Bone marrow (tissue), 2 donors: ENCODE data around the gene ZNF19.
"Not testable (repeated sequence)": the region's sequence is repeated elsewhere in the genome, so short reads cannot be mapped to it uniquely, and the experiment has no call there.

Experiments used
- DNase-seq, 2 donors: peaks; one replicate each; lab custom pipeline; 2025; lab: John Stamatoyannopoulos, UW

ZNF19 gene

DNA sequence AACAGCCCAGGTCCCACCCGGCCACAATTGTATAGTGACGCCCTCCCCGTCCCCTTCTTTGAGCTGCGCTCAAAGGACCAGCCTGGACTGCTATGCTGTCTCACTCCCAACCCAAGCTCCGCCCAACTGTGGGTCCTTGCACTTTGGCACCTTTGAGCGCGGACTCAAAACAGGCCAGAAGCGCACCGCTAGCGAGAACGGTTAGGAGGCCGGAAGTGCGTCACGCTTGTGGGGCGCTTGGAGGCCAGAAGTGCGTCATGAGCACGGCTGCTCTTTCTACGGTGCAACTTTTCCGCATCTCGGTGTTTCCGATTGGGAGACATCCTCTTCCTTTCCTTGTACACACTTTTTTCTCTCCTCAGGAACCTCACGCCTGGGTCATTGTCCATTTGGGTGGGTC lies at the start of gene ZNF19:
TSS of gene ZNF19 (minus strand) at position 203 of the 400 bp plus-strand sequence. CDS start 7,210 bp downstream, outside the sequence.
- no peak for DNase-seq

DNA sequence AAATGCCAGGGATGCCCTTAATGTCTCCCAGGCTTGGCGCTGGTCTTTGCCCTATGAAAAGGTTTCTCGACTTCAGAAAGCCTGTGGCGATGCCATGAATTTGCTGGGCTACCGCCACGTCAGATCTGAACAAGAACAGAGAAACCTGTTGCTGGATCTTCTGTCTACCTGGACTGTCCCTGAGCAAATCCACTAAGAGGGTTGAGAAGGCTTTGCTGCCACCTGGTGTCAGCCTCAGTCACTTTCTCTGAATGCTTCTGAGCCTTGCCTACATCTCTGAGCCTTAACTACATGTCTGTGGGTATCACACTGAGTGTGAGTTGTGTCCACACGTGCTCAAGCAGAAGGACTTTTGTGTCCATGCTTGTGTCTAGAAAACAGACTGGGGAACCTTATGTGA lies 48.5 kb upstream of the ZNF19 start:
- no peak for DNase-seq

DNA sequence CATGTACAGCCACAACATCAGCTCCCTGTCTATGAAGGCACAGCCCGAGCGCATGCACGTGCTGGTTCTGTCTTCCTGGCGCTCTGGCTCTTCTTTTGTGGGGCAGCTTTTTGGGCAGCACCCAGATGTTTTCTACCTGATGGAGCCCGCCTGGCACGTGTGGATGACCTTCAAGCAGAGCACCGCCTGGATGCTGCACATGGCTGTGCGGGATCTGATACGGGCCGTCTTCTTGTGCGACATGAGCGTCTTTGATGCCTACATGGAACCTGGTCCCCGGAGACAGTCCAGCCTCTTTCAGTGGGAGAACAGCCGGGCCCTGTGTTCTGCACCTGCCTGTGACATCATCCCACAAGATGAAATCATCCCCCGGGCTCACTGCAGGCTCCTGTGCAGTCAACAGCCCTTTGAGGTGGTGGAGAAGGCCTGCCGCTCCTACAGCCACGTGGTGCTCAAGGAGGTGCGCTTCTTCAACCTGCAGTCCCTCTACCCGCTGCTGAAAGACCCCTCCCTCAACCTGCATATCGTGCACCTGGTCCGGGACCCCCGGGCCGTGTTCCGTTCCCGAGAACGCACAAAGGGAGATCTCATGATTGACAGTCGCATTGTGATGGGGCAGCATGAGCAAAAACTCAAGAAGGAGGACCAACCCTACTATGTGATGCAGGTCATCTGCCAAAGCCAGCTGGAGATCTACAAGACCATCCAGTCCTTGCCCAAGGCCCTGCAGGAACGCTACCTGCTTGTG lies 47.8 kb upstream of the ZNF19 start:
- no peak for DNase-seq

DNA sequence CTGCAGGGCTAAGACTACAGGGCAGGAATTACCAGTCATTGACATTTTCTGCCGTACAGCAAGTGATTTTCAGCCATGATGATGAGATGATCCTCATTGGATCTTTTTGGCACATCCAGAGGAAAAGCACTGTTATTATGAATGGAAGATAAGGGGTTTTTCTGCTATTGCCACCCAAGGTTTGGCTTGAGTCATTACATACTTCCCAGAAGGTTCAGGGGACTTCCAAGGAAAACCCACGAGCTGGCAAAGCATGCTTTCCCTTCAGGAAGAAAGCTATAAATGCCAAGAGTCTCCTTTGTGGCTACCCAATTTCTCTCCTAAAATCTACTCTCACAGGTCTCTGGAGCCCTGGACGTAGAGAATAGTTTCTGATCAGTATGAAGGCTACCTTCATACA lies 43.2 kb upstream of the ZNF19 start:
- no peak for DNase-seq

DNA sequence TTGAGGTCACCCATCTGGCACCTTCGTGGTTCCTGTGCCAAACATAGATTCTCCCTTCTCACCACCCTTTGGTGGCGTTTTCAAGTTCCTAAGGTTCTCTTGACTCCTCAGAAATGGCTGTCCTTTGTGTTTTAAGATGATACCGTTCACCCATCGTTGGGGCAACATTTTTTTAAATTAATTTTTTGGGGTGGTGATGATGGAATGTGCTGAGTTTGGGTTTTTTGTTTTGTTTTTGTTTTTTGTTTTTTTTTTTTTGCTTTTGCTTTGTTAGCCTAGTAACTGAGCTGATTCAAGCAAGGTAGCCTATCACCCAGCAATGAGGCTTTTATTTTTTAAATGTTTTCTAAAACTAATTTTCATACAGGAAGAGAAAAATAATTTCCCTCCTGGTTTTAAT lies 39.7 kb upstream of the ZNF19 start:
- DNase-seq = no peak

DNA sequence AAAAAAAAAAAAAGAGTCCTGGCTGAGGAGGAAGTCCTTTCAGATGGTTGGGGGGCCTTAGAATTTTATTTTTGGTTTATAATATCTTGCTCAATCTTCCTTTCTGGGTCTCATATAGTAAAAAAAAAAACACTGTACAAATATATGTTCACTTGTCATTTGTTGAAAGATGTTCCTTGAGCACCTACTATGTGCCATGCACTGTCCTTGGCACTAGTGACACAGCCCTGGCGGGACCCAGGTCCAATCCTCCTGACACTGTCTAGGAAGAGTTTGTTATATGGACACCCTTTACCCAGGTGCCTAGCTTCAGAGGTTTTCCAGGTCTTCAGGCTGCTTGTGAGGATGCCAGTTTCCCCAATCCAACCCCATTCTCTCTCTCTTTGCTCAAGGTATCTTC lies 39.1 kb upstream of the ZNF19 start:
- no peak for DNase-seq

DNA sequence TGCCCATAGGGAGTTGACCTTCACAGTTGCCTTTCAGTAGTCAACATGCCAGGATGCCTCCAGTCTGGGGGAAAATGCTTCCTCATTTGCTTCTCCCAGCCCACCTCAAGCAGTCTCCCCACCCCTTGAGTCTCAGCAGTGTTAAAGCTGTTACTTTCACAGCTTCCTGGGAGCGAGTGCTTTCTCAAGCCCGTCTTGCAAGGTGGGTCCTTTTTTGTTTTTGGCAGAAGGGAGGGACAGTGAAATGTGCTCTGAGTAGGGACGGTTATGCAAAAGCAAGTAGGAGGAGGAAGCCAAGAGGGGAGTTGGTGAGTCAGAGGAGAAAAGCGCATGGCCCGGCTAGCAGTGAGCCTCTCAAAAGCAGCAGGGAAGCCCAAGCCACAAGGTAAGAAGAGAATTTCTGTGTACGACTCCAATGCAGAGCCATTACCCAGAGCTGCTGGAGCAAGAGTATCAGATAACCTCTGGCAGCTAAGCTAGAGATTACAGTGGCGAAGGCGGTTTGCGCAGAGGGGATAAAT lies 37.0 kb upstream of the ZNF19 start, which contains the start of gene CHST4:
TSS of gene CHST4 (plus strand) at position 316 of the 521 bp plus-strand sequence. CDS start 10,252 bp downstream, outside the sequence.
- DNase-seq = no peak

DNA sequence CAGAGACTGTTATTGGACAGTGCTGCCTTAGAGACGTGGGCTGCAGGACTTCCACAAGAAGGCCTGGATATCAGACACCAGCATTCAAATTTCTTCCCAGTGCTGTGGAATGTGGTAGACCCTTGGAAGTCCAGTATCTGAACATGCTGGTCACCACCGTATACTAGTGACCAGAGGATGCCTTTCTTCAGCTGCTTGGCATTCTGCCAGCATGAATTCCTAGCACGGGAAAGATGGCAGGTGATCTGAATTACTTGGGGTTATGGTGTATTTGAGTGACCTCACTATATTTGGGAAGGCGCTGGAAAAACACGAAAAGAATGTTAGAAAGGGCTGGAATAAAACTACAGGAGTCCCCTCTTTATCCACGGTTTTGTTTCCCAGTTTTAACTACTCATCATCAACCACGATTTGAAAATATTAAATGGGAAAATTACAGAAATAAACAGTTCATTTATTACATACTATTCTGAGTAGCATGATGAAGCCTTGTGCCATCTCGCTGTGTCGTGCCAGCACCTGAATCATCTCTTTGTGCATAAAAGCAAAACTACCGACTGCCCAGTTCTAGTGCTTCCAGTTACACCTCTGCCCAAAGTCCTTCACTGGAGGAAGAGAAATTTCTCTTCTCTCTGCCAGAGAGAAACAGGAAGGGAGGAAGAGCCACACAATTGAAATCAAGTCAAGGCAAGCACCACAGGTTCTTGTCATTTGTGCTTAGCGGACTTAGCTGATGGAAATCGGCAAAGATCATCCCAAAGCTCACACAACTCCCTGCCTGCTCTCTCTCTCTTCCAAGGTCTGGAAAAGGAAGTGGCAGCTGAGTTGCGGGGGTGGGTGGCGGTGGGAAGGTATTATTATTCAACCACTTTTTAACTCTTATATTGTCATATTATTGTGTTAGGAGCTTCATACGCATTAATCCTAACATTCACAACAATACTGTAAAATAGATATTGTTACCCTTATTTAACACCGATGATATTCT lies 35.7 kb upstream of the ZNF19 start:
- no peak for DNase-seq

DNA sequence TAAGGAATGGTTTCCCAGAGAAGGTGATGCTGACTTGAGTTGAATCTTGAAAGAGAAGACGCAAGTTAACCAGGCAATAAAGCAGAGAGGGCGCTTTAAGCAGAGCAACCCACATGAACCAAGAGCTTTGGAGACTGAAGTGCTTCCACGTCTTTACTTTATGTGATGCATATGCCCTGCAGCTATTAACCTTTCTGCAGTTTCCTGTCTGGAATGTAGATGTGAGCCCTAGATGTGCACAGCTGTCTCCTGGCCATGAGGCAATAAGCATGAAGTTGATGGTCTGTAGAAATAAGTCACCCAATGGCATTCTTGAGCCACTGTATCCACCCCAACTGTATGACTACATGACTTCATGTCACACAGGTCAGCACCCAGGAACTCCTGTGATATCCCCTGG lies 31.4 kb upstream of the ZNF19 start:
- no peak for DNase-seq

DNA sequence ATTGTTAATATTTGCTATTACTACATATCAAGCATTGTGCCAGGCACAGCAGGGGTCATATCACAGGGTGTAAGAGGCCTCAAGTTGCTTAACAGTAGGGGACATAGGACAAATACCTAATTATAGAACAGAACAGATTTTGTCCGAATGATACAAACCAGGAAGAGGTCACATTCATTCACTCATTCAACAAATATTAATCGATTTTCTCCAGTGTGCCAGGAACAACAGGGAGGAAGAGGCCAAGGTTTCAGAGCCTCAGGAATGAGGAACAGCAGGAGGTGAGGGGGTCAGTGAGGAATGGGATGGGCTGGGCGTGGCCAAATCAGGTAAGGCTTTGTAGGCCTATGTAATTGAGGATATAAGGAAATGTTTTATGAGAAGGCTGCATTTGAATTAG lies 25.9 kb upstream of the ZNF19 start:
- DNase-seq = no peak

DNA sequence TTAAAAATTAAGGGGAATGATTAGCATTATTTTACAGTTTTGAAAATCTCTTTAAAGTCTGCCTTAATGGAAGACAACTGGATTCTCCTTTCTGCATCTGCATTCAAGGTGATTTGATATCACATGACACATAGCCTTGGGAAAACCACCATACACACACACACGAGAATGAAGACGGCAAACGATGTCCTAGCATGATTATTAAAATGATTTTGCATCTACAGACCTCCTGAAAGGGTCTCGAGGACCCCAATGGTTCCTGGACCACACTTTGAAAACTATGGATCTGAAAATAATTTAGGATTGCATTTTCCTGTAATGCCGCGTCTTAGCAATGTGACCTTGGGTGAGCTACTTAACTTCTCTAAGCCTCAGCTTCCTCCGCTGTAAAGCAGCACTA lies 25.4 kb upstream of the ZNF19 start:
- DNase-seq = no peak

DNA sequence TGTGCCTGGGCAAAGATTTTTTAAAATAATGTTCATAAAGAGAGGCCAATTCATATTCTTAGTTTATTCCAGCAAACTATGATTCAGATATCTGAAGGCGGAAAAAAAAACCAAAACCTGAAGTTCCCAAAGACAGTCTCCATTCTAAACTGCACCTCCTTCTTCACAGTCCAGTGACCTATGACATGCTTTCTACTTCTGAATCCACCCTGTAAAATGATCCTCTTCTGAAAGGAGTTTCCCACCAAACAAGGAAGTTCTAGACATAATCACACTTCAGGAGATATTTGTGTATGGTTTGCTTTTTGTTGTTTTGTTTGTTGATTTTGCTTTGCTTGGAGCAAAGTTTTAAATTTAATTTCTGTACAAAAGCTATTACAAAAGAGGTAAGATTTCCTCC lies 24.2 kb upstream of the ZNF19 start:
- no peak for DNase-seq

DNA sequence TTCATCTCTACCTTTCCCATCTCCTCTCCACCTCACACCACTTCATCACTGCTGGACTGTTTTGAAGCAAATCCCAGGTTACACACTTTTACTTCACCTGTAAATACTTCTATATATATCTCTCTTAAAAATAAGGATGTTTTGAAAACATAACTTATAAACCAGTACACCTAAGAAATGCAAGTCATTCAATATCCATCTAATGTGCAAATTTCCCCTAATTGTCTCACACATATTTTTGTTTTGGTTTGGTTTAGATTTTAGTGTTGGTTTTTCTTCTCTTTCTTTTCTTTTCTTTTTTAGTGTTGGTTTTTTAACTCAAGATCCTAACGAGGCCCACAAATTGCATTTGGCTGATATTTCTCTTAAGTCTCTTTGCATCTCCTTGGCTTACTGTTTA lies 17.9 kb upstream of the ZNF19 start:
- DNase-seq = no peak

DNA sequence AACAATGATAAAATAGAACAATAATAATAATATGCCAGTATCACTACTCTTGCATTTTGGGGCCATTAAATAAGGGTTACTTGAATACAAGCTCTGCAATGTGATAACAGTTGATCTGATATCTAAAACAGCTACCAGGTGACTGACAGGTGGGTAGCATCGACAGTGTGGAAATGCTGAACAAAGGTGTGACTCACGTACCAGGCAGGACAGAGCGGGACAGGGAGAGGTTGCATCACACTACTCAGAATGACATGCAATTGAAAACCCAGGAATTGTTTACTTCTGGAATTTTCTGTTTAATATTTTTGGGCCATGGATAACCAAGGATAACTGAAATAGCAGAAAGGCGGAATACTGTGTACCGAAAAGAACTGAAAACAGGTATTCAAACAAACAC lies 15.8 kb upstream of the ZNF19 start:
- DNase-seq = no peak

DNA sequence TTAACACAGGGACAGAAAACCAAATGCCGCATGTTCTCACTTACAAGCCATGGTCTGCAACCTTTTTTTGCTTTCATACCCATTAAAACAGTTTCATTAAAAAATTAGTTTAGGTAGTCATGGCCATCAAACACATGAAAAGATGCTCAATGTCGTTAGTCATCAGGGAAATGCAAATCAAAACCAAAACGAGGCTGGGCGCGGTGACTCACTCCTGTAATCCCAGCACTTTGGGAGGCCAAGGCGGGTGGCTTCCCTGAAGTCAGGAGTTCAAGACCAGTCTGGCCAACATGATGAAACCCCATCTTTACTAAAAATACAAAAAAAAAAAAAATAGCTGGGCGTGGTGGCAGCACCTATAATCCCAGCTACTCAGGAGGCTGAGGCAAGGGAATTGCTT lies 14.9 kb upstream of the ZNF19 start:
- not testable (repeated sequence) for DNase-seq

DNA sequence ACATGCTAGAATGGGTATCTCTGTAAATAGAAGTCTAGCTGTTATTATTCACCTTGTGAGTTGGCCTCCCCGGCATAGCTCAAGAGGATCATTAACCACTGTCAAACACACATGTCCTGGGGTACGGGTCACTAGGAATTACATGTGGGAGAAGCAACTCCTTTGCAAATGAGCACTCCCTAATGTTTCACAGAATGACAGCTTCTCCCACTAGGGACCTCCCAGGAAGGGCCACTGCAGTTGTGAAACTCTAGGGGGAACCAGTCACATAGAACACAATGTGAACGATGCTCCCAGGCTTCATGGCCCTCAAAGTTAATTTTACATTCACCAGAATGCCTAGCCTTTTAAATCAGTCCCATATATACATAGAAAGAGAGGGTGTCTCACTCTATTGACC lies 12.4 kb upstream of the ZNF19 start:
- DNase-seq = no peak

DNA sequence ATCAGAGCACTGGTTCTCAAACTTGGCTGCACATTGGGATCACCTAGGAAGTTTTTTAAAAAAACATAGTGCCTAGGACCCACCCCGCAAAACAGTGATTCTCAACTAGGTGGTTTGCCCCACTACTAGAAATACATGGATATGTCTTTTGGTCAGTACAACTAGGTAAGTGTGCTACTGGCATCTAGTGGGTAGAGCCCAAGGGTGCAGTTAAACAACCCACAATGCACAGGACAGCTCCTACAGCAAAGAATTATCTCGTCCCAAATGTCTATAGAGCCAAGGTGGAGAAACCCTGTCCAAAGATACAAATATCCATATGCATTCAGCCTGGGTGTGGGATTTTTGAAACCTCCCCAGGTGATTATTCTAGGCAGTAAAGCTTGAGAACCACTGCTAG lies 11.8 kb upstream of the ZNF19 start:
- DNase-seq = no peak

DNA sequence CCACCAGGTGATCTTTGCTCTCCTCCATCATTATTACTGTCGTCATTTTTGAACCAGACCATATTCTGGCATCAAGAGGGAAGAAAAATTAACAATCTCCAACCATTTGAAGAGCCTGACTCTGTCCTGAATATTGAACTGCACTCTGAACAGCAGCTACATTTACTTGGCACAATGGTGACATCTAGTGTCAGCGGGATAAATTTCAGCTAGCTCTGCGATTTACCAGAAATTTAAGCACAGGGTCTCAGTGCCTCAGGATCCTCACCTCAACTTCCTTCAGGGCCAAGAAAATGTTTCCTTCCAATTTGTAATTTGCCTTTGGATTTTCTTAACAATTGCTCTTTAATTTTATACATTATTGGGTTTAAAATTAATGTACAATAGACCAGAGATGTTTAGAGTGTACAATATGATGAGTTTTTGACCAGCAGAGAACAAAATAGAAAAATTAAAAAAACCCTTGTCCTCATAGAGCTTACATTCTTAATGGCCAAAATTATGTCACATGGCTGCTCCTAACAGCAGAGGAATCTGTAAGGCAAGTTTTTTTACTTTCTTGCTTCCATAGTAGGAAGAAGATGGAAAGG lies 10.7 kb upstream of the ZNF19 start:
- DNase-seq = peak in 1 of 2 donors; percentile 50

DNA sequence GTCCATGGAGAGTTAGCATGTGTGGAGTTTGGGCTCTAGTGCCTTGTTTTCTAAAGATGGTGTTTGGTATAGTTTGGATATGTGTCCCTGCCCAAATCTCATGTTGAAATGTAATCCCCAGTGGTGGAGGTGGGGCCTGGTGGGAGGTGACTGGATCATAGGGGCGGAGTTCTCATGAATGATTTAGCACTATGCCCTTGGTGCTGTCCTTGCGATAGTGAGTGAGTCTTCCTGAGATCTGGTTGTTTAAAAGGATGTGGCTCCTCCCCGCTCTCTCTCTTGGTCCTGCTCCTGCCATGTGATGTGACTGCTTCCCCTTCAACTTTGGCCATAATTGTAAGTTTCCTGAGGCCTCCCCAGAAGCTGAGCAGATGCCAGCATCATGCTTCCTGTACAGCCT lies 8.9 kb upstream of the ZNF19 start:
- DNase-seq = no peak

DNA sequence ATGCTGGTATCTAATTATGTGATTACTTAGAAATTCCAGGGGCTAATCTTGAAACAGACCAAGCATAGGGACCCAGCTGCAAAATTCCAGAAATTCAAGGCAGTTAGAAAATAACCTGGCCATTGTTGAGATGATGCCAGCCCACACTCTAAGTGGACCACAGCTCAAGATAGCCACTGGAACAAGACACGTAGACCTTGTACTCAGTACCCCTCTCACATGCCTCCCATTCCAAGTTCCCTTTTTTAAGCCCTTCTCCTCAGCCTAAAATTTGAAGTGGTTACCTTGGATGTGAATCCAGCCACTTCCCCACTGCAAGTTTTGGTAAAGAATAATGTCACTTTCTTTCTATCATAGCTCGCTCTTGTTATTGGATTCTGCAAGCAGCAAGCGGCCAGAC lies 4.1 kb upstream of the ZNF19 start:
- DNase-seq = no peak

DNA sequence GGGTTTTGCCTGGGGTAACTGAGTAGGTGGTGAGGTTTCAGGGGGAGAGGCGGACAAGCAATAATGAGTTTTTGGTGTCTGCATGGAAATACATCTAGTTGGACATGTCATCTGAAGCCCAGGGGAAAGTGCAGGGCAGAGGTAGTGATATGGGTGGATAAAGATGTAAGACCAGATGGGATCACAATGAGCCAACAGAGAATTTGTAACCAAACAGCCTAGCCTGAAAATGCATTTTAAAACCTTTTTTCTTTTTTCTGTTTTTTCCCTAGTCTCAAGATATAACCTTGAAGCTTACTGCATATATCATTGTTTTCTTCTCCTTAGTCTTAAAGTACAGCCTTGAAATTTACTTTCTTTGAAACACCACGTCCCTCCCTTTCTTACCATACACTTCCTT lies 3.7 kb upstream of the ZNF19 start:
- DNase-seq = no peak

DNA sequence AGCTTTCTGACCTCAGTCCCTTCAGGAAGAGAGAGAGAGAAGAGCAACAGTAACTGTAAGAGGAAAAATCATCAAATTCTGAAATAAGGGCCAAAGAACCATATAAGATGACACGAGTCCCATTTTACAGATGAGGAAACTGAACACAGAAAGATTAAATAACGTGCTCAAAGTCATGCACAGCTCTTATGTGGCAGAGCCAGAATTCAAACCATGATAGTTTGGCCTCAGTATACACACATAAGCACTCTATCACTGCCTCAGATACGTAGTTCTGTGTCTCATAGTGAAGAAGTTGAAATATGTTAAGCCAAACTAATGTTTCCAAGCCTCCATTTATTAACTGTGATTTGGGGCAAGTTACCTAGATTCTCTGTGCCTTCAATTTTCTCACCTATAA lies 1.9 kb upstream of the ZNF19 start:
- no peak for DNase-seq
